NCI-H82 treated with DMSO at 0.1 percent for 48 hours (cell line): ENCODE results near the gene SP100.
"Not testable (repeated sequence)": the region's sequence is repeated elsewhere in the genome, so short reads cannot be mapped to it uniquely, and the experiment has no call there.

Experiments
- DNase-seq: peaks from one replicate; lab custom pipeline; 2025; ENCODE audit not compliant: unreplicated experiment; lab: John Stamatoyannopoulos, UW

The SP100 gene

DNA sequence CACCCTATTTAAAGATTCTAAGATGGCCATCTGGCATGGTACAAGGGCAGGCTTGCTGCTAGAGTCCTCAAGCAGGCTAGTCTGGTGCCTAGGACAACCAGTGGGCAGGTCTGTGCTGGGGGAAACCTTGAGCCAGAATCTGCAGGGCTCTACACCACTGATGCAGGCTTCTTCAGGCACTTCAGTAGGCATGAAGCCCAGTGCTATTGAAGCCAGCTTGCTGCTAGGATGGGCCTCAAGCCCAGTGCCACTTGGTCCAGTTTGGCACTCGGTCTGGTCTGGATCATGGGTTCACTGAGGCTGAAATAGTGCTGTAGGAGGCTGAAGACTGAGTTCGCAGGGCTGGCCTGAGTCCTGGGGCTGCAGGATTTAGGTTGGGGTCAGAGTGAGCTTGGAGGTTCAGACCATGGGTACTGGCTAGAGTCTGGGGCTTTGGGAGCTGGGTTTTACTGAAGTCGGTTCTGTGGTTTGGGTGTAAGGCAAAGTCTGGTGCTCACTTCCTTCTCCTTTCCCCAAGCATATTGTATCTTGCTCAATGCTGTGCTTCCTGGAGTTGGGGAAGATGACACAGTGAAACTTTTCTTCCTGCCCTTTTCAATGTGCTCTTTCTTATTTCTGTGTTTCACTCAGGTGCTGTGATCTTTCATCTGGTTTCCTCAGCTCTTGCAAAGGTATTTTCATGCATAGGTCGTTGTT, 41.2 kb downstream of the SP100 start:
- no peak for DNase-seq

DNA sequence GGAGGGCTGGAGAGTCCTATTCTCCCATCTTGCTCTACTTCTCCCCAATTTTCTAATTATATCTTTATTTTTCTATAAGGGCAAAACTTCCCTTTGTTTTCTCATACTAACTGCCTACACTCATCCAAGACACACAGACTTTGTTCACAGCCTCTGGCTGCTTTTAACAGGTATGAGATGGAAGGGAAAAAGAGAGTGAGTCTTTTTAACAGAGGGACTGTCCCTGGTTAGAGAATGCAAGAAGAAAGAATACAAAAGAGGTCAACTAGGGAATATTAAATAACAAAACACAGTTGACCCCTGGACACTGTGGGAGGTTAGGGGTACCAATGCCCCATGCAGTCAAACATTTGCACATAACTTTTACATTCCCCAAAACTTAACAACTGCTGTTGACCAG, 41.8 kb downstream of the SP100 start:
- no peak for DNase-seq

DNA sequence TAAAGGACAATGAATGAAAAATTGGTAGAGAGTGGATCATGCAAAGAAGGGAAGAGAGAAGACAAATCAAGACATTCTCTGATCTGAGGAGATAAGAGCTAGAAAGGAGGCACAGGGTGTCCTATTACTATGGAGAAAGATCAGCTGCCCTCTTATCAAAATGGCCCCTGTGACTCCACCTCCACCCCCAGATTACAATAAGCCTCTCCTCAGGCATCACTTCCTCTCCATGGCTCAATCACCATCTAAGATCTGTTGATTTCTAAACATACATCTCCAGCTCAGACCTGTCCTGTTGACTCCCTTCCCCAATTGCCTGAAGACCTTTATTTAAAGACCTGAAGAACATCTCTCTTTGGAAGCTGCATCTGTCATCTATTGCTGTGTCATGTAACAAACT, 43.2 kb downstream of the SP100 start:
- DNase-seq: no peak

DNA sequence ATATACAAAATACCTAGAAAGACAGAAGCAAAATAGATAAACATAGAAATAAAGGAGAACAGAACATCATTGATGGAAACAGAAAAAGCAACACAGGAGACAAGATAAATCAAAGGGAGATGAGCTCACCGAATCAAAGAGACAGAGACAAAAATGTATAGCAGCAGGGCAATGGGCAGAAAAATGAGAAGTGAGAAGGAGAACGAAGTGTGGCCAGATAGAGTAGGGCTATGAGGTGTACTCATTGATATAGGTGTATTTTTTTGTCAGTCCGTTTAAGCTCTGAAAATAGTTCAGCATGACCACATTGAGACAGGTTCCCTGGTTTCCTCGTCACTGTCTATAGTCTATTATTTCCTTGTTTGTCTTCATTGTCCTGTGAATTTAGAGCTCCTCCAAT, 55.1 kb downstream of the SP100 start:
- no peak for DNase-seq

DNA sequence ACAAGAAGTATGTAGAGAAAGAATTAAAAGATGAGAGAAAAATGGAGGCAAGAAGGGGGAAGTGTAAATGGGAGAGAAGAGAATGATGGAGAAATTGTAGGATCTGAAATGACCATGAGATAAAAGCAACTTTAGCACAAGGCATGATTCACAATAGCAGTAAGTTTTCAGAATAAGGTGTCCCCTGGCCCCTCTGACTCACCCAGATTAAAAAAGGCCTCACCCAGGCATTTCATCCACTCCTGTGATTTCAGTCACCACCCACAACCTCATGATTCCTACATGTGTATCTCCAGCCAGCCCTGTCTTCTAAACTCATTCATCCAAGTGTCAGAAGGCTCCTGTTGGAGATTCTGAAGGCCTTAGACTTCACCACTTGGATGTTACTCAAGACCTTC, 56.6 kb downstream of the SP100 start:
- DNase-seq: no peak

DNA sequence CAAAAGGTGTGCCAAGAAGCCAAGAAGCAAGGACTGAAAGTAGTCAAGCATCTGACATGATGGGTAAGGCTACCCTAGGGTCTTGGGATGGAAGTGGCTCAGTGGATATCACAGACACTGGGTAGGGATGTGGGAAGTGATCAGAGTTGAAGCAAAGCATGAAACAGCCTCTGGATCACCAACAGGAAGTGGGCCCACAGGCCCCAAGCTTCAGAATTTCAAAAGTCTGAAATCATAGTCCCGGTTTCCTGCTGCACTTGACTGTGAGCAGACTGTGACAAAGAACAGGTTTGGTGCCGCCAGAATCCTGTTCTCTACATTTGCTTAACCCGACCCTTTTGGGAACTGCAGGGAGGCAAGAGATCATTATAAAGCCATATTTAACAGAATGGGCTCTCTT, 57.4 kb downstream of the SP100 start:
- no peak for DNase-seq

DNA sequence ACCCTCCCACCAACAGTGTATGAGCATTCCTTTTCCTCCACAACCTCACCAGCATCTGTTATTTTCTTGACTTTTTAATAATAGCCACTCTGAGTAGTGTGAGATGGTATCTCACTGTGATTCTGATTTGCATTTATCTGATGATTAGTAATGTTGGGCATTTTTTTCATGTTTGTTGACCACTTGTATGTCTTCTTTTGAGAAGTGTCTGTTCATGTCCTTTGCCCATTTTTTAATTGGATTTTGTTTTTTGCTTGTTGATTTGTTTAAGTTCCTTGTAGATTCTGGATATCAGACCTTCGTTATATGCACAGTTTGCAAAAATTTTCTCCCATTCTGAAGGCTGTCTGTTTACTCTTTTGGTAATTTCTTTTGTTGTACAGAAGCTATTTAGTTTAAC, 59.1 kb downstream of the SP100 start:
- no peak for DNase-seq

DNA sequence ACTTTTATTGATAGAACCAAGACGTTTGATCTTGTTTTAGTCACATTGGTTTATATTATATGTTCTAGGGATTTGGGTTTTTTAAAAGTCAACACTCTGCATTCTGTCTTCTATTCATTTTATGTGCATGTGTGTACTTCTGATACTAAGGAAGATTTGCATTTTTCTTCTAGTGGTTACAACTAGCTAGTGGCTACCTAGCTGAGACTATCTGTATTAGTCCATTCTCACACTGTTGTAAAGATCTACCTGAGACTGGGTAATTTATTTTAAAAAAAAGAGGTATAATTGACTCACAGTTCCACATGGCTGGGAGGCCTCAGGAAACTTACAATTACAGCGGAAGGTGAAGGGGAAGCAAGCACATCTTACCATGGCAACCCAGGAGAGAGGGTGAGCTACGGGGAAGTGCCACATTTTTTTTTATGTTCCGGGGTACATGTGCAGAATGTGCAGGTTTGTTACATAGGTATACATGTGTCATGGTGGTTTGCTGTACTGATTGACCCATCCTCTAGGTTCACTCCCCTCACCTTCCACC, 69.9 kb downstream of the SP100 start:
- no peak for DNase-seq

DNA sequence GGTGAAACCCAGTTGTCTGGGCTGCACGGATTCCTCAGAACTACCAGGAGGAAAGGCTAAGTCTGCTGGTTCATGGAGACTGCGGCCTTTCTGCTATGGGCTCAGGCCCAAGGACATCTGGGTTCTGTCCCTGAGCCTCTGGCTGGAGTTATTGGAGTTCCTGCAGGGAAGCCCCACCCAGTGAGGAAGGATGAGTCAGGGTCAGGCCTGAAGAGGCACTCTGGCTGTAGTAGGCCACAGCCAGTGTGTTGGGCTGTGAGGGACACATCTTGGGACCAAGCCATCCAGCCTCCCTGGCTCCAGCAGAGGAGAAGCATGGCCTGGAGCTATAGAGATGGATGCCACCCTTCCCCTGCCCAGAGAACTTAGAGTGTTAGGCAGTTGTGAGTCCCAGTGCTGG, 75.2 kb downstream of the SP100 start:
- not testable (repeated sequence) for DNase-seq

DNA sequence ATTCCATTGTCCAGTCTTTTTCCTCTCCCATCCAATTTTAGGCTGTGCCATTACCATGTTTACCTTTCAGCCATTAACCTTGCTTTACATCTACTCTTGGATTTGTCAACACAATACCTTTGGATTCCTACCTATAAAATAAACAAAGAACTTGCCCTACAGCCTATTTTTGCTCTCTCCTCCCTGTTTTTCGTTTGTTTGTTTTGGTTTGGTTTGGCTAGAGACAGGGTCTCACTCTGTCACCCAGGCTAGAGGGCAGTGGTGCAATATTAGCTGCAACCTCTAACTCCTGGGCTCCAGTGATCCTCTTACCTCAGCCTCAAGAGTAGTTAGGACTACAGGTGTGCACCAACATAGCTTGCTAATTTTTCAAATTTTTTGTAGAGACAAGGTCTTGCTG, 76.1 kb downstream of the SP100 start:
- no peak for DNase-seq

DNA sequence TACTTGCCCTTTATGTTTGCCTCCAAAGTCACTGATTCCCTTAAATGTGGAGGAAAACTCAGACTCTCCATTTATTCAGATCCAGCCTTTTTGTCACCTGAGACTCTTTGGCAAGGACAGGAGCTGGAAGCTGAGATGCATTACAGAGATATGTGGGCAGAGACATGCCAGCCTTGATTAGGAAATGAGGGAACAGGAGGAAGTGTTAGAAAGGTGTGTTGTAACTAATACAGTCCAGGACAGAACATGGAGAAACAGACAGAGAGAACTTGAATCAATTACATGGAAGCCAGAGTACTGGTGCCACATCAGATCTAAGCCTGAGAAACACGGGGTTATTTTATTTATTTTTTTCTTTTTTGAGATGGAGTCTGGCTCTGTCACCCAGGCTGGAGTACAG, 79.0 kb downstream of the SP100 start:
- no peak for DNase-seq

DNA sequence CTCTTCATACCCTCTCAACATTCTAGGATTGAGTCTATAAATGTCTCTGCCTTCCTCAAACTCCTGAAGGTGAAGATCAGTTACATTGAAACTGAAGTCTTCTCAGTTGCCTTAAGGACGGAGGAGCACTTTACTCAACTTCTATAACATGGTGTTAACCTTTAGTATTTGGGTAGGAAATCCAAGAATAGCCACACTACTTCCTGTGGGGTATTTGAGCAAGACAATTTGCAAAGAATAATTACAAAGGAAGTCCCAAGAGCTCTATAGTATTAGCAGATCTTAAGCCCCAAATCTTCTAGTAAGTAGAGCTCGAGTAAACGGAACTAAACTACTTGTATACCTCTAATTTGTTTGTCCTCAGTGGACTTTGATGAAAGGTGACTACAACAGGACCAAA, 80.9 kb downstream of the SP100 start:
- DNase-seq: no peak

DNA sequence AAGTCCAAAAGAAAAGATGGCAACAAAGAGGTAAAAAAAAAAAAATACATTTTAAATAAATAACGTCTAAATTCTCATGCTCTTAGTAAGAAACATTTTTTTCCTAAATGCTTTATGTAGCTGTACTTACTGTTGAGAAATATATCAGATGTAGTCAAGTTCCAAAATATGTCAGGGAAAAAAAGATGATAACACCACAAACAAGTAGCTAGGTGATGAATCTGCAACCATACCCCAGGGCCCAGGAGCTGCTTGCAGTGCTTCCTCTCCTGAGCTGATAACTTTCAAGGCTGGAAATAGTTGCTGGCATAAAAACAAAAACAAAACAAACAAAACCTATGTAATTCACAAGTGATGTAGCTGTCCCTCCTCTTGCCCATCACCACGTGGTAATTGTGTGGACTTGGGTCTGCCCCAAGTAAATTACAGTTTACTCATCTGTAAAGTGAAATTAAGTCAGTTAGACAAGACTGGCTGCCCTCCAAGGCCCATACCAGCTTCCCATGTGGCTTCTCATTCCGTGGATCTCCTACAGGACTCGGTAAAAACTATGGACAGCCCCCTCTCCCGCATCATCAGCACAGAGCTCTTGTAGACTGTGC, 82.6 kb downstream of the SP100 start:
- no peak for DNase-seq

DNA sequence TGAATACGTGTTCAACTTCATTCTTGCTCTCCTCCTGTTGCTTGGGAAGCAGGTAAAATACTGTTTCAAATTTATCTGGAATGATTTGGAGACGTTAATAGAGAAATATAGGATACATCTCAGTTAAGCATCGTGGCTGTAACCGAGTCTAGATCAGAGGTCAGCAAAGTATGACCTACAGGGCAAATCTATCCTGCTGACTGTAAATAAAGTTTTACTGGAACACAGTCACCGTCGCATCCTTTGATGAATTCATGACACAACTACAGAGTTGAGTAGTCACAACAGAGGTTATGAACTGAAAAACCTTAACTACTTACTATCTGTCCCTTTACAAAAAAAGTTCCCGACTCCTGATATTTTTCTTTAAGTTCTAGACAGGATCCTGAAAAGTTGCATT, 86.6 kb downstream of the SP100 start:
- DNase-seq: no peak

DNA sequence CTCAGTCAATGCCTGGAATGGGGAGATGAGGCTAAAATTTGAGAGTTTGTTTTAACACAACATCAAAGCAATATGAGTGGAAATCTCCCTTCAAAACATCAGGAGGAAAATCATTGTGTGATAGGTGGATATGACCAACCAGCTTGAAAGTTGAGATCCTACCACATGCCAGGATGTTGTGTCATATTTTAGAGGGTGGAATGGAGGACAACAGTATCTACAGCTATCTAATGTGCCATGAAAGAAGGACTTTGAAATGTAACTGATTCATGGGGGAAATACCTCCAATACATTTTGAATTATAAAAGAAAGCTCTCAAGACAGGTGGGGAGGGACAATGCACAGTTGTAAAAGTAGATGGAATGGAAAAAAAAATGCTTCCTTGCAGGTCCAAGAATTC, 87.8 kb downstream of the SP100 start:
- no peak for DNase-seq

DNA sequence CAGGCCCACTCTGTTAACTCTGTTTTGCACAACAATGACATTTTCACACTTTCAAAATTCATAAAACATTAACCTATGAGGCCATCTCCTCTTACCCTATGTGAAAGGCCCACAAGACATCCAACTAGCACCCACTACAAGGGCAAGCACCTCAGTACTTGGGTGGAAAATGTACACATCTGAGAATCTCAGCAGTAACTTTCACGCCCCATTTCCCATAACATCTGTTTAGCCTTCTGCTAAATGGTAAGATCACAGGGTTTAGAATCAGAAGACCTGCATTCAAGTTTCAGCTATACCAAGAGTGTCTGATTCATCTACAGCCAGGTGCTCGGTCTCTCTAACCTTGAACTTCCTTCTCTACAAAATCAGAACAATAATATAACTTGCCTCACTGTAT, 89.2 kb downstream of the SP100 start:
- DNase-seq: no peak

DNA sequence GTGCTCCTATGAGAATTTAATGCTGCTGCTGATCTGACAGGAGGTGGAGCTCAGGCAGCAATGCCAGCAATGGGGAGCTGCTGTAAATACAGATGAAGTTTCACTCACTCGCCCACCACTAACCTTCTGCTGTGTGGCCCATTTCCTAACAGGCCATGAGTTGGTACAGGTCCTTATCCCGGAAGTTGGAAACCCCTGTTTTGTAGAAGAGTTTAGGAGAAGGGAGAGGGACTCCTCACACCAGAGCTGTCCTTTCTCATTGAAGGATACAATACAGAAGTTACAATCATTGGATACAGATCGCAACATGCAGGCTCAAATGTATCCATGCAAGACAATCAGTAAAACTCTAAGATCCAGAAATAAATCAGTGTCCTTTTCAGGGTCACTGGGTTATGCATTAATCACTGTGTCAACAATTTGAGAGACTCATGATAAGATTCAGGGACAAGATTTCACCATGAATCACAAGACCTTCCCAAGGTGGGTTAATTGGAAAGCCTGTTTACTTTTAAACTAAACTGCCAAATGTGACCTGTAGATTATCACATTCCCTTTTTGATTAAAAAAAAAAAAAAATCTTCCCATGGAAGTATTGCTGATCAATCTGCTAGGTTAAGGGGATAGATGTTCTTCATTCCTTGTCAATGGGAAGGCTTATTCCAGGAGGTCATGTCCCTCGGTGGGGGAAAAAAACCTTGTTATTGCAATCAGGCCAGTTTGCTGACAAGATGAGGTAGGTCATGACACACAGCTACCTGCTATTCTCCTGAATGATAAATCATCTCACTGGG, 97.2 kb downstream of the SP100 start:
- DNase-seq: no peak

DNA sequence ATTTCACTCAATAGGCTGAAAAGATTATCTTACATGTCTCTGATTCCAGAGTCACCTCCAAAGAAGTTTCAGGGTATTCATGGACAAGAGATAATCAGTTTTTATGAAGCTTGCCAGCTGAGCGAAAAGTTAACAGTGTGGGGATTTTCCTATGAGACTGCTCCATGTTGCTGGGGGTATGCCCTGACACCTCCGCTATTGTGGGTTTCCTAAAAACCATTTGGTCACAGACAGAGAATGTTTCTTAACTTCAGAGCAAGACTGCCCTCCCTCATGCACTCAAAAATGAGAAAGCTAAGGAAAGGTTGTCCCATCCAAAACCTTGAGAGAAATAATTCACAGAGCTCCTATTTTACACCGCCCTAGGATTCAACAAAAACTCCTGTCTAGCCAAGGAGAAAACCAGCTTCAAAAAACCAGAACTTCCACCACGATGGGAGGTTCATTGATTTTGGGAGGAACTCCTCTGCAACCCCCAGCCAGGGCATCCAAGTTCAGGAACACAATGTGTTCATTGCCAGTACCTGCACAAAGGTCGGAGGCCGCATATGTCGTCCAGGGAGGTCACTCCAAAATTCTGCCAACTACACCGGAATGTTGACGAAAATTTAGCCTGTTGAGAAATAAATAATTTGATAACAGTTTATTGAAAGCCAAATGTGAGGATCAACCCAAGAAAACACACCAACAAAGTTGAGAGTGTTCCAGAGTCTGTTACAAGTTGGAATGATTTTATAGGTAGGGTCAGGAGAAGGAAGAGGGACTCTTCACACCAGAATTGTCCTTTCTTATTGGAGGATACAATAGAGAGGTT, 104.3 kb downstream of the SP100 start:
- no peak for DNase-seq

DNA sequence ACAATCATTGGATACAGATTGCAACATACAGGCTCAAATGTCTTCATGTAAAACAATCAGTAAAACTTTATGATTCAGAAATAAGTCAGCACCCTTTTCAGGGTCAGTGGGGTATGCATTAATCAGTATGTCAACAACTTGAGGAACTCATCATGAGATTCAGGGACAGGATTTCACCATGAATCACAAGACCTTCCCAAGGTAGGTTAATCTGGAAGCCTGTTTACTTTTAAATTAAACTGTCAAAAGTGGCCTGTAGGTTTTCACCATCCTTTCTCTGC, 104.8 kb downstream of the SP100 start:
- DNase-seq: no peak

DNA sequence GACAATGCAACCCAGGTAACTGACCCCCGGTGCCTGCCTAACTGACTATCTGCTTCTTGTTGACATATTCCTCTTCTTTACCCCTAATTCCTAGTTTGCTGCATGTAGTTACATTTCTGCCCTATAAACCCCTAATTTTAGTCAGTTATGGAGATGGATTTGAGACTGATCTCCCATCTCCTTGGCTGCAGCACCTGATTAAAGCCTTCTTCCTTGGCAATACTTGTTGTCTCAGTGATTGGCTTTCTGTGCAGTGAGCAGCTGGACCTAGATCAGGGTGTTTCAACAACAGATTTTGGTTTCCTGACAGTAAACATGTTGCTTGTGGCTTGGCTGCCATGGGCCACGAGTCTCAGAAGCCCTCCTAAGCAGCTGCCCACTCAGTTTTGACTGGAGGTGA, 105.4 kb downstream of the SP100 start:
- no peak for DNase-seq

DNA sequence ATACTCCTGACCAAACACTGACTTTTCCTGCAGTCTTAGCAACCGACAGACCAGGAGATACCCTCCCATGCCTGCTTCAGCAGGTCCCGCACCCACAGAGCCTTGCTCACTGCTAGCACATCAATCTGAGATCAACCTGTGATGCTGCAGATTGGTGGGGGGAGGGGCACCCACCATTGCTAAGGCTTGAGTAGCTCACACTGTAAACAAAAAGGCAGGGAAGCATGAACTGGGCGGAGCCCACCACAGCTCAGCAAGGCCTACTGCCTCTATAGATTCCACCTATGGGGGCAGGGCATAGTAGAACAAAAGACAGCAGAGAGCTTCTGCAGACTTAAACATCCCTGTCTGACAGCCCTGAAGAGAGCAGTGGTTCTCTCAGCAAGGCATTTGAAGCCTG, 109.7 kb downstream of the SP100 start:
- DNase-seq: no peak
